DMS153 (cell line): ENCODE measurements around the gene EVI2B.
"Not testable (repeated sequence)": the region's sequence is repeated elsewhere in the genome, so short reads cannot be mapped to it uniquely, and the experiment has no call there.

Experiments
- DNase-seq: peaks from one replicate; lab custom pipeline; 2025; lab: John Stamatoyannopoulos, UW

The EVI2B gene, protein sequence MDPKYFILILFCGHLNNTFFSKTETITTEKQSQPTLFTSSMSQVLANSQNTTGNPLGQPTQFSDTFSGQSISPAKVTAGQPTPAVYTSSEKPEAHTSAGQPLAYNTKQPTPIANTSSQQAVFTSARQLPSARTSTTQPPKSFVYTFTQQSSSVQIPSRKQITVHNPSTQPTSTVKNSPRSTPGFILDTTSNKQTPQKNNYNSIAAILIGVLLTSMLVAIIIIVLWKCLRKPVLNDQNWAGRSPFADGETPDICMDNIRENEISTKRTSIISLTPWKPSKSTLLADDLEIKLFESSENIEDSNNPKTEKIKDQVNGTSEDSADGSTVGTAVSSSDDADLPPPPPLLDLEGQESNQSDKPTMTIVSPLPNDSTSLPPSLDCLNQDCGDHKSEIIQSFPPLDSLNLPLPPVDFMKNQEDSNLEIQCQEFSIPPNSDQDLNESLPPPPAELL

DNA sequence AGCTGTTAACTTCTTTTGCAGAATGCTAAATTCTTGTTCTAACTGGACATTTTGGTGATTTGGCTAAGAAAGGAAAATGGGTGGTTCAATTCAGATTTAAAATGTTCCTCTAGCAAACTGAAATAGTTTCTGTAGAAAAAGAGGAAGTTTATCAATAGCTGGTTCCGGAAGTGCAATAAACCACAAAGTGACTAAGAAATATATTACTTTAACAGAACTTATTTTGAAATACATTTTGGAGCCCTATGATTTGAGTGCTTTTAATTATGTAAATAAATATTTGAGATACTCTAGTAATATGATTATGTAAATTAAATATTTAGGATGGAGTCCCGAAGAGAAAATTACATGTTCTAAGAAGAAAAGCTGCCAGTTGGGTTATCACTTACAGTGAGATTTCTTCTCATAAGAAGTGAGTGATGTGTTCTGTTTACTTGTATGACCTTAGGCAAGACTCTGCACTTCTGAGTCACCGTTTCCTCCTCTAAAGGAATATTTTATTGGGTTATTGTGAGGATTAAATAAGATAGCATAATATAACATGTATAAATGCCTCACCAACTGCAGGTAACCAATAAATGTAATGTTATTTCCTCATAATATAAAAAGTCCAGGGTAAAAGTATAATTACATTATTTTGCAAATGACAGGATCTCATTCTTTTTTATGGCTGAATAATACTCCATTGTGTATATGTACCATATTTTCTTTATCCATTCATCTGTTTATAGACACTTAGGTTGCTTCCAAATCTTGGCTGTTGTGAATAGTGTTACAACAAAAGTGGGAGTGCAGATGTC lies at the start of gene EVI2B:
Gene EVI2B (minus strand): TSS at position 73 of the 800 bp plus-strand sequence. CDS start 8,445 bp downstream, outside the sequence.
- no peak for DNase-seq

DNA sequence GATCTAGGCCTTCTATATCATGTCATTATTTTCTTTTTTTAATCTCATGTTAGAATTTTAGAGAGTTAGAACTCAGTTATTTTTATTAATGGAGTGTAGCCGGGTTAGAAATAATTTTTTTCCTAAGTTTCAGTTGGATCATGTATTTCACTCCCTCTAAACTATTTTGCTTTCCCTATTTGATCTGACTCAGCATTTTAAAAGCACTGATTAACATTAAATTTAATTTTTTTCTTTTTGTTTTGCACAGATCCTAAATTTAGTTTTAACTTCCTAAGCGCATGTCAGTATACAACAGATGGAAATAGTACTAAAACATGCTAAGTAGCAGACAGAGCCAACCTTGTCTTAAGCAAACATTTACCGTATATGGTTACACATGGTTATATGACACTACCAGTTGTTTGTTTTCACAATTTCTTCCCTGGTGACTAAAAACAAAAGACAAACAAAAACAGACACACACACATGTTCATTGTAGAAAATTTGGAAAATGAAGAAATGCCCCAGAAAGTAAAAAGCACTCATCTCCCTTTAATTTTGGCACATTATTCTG lies 44.1 kb upstream of the EVI2B start:
- peak; percentile 45 for DNase-seq

DNA sequence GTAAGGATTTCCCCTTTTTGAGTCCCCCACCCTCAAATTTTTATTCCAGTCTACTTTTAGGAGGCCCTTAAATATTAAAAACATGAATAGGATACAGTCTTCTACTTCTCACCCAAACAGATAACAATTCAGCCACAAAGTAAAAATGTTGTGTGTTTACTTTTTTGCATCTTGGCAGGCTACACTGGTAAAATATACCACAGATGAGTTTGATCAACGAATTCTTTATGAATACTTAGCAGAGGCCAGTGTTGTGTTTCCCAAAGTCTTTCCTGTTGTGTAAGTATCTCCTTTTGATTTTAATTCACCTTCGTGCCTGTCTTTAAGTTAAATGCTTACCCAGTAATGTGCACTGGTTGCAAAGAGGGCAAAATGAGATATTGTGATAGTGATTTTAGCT lies 43.2 kb upstream of the EVI2B start:
- no peak for DNase-seq

DNA sequence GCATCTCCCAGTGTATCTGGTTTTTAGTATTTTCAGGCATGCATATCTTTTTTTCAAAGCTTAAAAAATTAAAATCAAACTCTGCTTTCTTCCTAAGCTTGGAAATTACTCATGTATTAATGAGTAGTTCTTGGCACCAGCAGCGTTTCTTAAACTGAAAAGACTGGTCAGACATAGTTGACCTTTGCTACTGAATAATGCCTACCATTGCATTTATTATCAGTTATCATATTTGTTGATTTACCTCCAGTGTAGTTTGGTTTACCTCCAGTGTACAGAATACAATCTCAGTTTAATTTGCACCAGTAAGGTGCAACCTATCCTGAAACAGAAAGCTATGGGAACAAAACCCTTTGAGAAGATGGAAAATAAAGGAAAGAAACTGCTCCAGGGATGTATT lies 42.1 kb upstream of the EVI2B start:
- DNase-seq, result no peak

DNA sequence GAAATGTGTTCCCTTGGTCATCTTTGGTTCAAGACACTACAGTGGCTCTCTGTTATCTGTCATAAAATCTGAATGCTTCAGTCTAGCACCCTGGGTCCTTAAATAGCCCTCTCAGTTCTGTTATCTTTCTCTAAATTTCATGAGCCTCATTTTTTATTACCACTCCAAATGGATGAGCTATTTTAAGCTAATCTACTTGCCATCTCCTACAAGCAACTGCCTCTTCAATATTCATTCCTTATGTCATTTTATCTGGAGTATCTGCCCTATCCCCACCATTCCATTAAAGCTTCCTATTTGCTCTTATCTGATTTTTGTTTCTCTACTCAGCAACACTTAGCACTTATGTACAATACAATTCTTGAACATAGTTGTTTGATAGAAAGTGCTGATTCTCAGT lies 35.6 kb upstream of the EVI2B start:
- no peak for DNase-seq

DNA sequence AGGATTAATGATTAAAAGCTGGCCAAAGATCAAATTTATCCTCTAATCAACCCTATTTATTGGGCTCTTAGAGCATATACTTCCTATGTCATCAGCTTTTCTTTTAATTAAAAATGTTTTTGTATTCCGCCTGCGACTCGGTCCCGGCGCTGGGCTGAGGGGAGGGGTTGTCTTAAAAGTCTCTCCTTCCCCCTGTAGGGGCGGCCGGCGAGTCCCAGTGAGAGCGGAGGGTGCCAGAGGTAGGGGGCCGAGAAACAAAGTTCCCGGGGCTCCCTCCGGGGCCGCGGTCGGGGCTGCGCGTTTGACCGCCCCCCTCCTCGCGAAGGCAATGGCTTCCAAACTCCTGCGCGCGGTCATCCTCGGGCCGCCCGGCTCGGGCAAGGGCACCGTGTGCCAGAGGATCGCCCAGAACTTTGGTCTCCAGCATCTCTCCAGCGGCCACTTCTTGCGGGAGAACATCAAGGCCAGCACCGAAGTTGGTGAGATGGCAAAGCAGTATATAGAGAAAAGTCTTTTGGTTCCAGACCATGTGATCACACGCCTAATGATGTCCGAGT lies 31.4 kb upstream of the EVI2B start:
- not testable (repeated sequence) for DNase-seq

DNA sequence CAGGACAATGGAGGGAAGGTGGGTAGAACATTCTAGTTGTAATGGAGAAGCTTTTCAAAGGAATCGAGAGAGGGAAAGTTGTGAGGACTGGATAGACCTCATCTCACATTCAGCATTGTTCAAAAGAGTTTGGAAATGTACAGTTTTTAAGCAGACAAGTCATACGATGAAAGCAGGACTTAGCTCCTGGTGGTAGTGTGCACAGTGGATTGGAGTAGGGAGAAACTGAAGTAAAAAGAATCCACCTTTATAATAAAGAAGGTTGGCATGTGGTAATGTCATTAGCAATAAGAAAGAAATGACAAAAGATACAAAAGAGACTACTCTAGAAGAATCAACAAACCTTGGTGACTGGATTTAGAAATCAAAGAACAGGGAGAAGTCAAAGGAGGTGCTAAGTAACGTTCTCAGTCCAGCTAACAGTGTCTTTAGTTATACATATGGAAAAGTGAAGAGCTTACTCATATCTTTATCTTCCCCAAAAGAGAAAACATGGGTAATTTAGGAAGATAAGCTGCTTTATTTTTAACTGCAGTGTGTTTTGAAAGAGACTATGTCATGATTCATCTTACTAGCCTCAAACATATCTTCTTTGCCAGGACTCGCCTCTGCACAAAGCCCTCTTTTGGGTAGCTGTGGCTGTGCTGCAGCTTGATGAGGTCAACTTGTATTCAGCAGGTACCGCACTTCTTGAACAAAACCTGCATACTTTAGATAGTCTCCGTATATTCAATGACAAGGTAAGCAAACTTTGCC lies 26.2 kb upstream of the EVI2B start:
- DNase-seq, result no peak

DNA sequence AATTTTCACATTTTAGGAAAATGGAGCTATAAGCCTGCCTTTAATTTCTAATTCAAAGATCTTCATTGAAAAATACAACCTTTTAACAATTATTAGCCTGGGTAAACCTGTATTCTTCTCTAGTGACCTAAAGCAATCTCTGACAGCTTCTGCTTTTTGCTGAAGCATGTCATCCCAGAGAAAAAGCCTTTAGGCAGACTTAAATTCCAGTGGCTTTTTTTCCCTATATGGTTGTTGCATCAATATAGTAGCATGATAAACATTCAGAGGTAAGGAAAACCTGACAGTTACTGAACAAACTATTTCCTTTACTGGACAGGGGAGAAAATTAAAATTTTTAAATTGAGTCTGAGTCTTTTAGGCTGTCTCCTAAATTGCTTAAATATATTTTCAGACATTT lies 15.4 kb upstream of the EVI2B start:
- DNase-seq, result no peak

DNA sequence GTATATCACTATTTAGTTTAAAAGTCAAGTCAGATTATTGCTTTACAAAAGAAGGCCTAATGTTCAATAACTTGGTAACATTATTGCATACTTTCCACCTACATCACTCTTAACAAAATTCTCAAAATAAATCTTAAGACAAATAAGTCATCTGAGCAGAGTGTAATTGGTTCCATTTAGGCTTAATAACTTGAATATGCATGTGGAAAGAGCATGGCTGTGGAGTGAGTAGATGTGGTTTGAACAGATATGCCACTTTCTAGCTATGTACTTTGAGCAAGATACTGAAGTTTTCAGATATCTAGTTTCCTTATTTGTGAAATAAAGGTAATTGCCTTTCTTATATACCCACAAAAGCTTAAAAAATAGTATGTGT lies 14.3 kb upstream of the EVI2B start:
- no peak for DNase-seq

DNA sequence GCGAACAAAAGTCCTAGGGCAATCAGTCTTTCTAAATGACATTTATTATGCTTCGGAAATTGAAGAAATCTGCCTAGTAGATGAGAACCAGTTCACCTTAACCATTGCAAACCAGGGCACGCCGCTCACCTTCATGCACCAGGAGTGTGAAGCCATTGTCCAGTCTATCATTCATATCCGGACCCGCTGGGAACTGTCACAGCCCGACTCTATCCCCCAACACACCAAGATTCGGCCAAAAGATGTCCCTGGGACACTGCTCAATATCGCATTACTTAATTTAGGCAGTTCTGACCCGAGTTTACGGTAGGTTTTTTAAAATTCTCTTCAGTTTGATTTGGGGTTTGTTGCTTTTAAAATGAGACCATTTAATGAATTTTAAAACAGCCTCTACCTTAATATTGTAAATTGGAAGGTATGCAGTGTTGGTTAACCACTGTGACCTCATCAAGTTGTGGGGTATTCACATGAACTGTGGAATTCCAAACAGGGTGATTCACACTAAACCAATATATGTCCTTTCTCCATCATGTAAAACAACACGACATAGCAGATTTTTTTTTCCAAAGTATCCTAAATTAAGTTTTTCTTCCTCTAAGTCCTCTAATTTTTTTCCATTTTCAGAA lies 13.8 kb upstream of the EVI2B start:
- DNase-seq, result no peak

DNA sequence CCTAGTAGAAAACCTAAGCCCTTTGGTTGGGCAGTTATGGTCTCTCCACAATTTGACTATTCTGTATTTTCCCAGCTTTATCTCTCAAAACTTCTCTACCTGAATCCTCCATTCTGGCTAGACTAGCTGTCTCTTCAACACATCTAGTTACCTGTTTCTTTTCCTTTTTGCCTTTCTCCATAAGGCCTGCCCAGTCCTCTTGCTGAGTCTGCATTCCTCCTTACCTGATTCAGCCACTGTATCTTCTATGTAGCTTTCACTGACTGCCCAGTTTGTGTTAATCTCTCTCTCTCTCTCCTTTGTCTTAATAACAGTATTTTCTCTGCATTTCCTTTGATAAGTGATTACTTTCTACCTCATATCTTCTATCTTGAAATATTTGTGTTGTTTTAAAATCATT lies 9.7 kb upstream of the EVI2B start:
- no peak for DNase-seq

DNA sequence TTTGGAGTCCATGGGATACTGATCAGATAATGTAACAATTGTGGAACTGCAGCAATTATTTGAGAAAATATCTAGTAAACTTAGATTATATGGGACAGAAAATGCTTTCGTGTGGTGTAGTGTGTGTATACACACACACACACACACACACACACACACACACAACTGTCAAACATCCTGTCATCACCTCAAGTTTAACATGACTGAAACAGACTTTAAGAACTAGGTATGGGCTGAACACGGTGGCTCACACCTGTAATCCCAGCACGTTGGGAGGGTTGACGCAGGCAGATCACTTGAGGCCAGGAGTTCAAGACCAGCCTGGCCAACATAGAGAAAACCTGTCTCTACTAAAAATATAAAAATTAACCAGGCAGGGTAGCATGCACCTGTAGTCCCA lies 8.1 kb upstream of the EVI2B start:
- DNase-seq, result no peak

DNA sequence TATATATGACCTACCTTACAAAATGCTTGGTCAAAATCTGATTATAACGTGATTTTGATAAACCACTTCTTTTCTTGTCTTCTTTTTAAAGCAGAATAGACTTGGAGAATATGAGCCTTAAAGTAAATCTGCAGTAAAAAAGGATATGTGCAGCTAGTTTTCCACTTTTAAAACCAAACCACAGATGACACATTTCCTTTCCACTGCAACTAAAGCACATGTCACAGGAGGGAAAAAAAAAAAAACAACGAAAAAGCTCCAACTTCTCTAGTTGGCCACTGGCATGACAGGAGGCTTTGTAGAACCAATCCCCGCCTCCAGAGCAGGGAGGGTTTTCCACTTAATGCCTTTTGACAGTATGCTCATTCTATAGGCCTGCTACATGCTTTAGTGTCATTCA lies 7.6 kb upstream of the EVI2B start, which contains the start of gene EVI2A:
Gene EVI2A (minus strand): TSS at position 142 of the 400 bp plus-strand sequence. CDS start 2,609 bp downstream, outside the sequence.
- DNase-seq, result no peak

DNA sequence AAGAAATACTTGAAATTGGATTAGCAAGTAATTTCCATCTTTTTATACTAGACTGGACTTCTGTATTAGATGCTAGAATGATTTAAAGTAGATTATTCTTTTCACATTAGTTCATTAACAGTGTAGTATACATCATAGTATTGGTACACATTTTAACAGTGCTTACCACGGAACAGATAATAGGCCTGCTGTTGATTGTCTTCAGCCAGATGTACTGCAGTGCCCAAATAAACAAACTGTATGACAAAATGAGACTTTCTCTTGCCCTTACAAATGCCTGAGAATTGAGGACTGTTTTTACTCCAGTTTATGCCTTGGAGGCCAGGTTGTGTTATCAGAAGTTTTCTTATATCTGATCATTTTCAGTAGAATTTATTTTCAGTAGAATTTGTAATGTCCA lies 6.9 kb upstream of the EVI2B start:
- no peak for DNase-seq

DNA sequence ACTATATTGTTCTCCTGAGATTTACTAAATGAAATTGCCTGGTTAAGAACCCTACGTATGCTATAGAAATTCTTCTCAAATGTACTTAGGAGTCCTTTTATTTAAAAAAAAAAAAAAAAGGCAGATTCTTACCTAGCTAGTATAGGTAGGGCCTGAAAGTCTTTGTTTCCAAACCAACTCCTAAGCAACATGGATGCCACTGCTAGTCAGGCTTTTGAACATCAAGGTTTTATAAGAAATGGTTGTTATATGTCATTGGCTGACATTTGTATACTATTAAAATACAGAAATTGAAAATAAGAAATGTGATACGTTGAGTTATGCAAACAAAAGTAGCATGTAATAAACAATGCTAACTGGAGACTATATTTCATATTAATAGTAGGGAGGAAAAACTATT lies 6.4 kb upstream of the EVI2B start:
- DNase-seq, result no peak

DNA sequence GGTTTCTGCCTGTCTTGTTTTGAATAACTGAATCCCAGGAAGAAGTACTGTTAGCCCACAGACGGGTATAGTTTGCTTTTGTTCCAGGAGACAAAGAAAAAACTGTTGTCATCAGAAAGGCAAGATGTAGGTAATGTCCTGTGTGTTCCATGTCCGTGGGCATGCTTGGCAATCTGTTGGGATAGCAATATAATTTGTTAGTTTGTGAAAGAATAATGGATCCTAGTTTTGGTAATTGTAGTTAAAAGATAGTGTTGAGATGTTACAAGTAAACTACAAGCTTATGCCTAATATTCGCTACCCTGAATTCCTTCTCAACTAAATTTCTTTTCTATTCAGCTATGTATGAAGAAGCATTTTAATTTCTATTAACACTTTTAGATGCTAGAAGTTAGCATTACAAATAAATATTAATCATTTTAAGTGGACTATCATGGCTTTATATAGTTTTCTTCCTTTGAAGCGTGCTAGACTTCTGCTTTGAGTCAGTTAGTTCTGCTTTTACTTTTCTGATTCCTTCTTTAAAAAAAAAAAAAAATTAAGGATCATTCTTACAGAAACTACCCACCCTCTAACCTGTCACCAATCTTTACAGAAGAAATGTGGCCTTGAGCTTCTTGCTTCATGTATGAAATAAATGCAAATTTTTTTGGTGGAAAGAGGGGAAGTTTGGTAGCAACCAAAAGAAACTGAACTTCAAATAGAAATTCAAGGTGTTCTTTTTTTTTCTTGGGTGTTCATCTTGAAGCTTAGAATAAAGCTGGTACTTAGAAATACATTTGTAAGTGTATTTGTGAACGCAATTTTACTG lies 5.2 kb upstream of the EVI2B start:
- DNase-seq, result no peak

DNA sequence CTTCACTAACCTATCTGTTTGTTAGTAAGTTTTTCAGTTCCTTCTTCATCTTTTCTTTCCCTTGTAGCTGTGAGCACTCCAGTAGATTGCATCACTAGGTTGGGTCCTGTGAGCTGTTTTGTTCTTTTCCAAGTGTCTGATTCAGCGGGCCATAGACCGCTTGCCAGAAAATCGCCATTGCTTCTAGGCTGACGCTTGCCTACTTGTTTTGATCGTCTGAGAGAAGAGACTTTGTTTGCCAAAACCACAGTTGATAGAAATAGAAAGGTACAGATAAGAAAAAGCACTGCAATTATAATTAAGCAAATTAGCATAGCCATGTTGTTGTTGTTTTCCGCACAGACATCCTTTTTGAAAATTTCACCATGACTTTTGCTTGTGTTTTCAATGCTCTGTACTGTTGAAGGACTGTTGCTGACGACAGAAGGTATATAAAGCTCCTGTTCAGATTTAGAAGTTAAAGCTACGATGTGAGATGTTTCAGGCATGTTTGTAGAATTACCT lies 4.5 kb upstream of the EVI2B start:
- no peak for DNase-seq

DNA sequence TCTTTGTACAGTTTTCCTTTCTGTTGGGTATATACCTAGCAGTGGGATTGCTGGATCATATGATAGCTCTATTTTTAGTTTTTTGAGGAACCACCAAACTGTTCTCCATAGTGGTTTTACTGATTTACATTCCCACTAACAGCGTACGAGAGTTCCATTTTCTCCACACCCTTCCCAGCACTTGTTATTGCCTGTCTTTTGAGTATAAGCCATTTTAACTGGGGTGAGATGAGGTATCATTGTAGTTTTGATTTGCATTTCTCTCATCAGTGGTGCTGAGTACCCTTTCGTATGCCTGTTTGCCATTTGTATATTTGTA lies 887 bp upstream of the EVI2B start:
- DNase-seq, result no peak

DNA sequence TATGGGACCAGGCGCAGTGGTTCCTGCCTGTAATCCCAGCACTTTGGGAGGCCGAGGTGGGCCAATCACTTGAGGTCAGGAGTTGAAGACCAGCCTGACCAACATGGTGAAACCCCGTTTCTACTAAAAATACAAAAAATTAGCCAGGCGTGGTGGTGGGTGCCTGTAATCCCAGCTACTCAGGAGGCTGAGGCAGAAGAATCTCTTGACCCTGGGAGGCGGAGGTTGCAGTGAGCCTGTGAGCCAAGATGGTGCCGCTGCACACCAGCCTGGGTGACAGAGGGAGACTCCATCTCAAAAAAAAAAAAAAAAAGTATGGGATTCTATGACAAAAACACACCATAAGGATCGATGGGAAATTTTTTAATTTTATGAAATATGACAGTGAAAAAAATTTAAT lies 1.6 kb downstream of the EVI2B start:
- DNase-seq, result not testable (repeated sequence)

DNA sequence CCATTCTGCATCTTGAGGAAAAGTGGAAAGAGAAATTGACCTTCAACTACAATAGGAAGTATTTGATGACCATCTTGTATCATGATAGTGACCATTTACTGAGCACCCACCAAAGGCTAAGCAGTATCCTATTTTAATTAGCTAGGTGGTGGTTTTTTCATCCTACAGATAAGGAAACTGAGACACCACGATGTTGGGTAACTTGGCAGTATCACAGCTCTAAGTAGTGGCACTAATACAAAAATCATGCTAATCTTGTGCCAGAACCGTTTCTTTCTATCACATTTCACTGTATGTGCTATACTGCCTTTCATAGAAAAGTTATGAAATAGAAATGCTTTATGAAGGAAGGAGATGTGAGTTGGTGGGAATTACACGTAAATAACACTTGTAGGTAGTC lies 2.3 kb downstream of the EVI2B start:
- no peak for DNase-seq
